ENCODE data around the gene RBM26.
"Not testable (repeated sequence)": the region's sequence is repeated elsewhere in the genome, so short reads cannot be mapped to it uniquely, and the experiment has no call there.

Gene RBM26

GRCh38 chr13:79386125-79386826, 19.8 kb downstream of the RBM26 start:
- DNase-seq: peak; percentile 38

GRCh38 chr13:79385694-79386093, 20.4 kb downstream of the RBM26 start:
- DNase-seq: no peak

GRCh38 chr13:79384022-79384610, 21.9 kb downstream of the RBM26 start:
- DNase-seq: no peak

- no peak for DNase-seq
Measured at GRCh38 chr13:79382545-79383275, 23.3 kb downstream of the RBM26 start.

- no peak for DNase-seq
Measured at GRCh38 chr13:79380997-79381396, 25.1 kb downstream of the RBM26 start.

- no peak for DNase-seq
Measured at GRCh38 chr13:79379274-79379673, 26.8 kb downstream of the RBM26 start.

GRCh38 chr13:79376843-79377242, 29.2 kb downstream of the RBM26 start:
- no peak for DNase-seq

GRCh38 chr13:79374578-79374977, 31.5 kb downstream of the RBM26 start:
- peak; percentile 46 for DNase-seq

GRCh38 chr13:79373916-79374315, 32.1 kb downstream of the RBM26 start:
- no peak for DNase-seq

- no peak for DNase-seq
Measured at GRCh38 chr13:79369226-79369625, 36.8 kb downstream of the RBM26 start.

- no peak for DNase-seq
Measured at GRCh38 chr13:79365981-79366380, 40.1 kb downstream of the RBM26 start.

- DNase-seq: no peak
Measured at GRCh38 chr13:79361299-79361698, 44.8 kb downstream of the RBM26 start.

GRCh38 chr13:79360095-79360494, 46.0 kb downstream of the RBM26 start:
- DNase-seq: no peak

- no peak for DNase-seq
Measured at GRCh38 chr13:79359064-79359463, 47.0 kb downstream of the RBM26 start.

GRCh38 chr13:79354285-79354684, 51.8 kb downstream of the RBM26 start:
- DNase-seq: no peak

- DNase-seq: no peak
Measured at GRCh38 chr13:79353693-79354092, 52.4 kb downstream of the RBM26 start.

- DNase-seq: no peak
Measured at GRCh38 chr13:79352107-79352506, 53.9 kb downstream of the RBM26 start.

GRCh38 chr13:79349608-79350007, 56.4 kb downstream of the RBM26 start:
- not testable (repeated sequence) for DNase-seq

- DNase-seq: peak; percentile 26
Measured at GRCh38 chr13:79349011-79349410, 57.0 kb downstream of the RBM26 start.

GRCh38 chr13:79346300-79346914, 59.6 kb downstream of the RBM26 start:
- DNase-seq: no peak

- no peak for DNase-seq
Measured at GRCh38 chr13:79341202-79341601, 64.9 kb downstream of the RBM26 start.

- no peak for DNase-seq
Measured at GRCh38 chr13:79340490-79340889, 65.6 kb downstream of the RBM26 start.

GRCh38 chr13:79338343-79338742, 67.7 kb downstream of the RBM26 start:
- DNase-seq: no peak

- DNase-seq: peak; percentile 71
Measured at GRCh38 chr13:79336966-79337365, 69.1 kb downstream of the RBM26 start.
